Gastrocnemius medialis (tissue), 4 donors: ENCODE measurements around the gene TRAPPC14.

ENCODE experiments used
- CTCF ChIP-seq, 5 experiments: fragments of 450-650 bp in 3 of 5; fragments of 200-600 bp in 2 of 5; sonication (generic) in 2 of 5; IDR thresholded peaks in 4 of 5; conservative IDR thresholded peaks in 1 of 5; 1 replicate in 4 of 5; 2 replicates in 1 of 5; pipeline ENCODE4 v1.5.1; 2016 to 2019; ENCODE audit warnings: antibody characterized with exemption in 5 of 5, mild to moderate bottlenecking in 3 of 5, moderate library complexity in 3 of 5
- POLR2A ChIP-seq, 2 donors: fragments of 450-650 bp; IDR thresholded peaks; one replicate each; pipeline ENCODE4 v1.6.1; 2017; ENCODE audit warnings: antibody characterized with exemption in 2 of 2, mild to moderate bottlenecking in 2 of 2, moderate library complexity in 2 of 2

- TF ChIP-seq CTCF (IDR thresholded peaks at IDR 0.05 in 4 of 5, conservative IDR thresholded peaks at IDR 0.05 in 1 of 5) (no peak), POLR2A (IDR thresholded peaks at IDR 0.05) (no peak)
Measured at GRCh38 chr7:100122568-100122967, 36.0 kb downstream of the TRAPPC14 start.
